Esophagus muscularis mucosa (tissue), 3 donors: Measurements from ENCODE around the gene MAD1L1.

ENCODE experiments used
- CTCF ChIP-seq, 3 experiments: fragments of 200-600 bp in 2 of 3; fragments of 450-650 bp in 1 of 3; sonication (generic) in 2 of 3; IDR thresholded peaks; one replicate each; pipeline ENCODE4 v1.5.1; 2017 to 2019; ENCODE audit warnings: antibody characterized with exemption in 3 of 3, mild to moderate bottlenecking in 2 of 3, moderate library complexity in 1 of 3
- POLR2A ChIP-seq: fragments of 450-650 bp; IDR thresholded peaks from one replicate; pipeline ENCODE4 v1.6.1; 2017; ENCODE audit warnings: antibody characterized with exemption, moderate library complexity, mild to moderate bottlenecking, low read depth
- POLR2AphosphoS5 ChIP-seq, 2 donors: sonication (generic); formaldehyde crosslinking; IDR thresholded peaks; one replicate each; pipeline ENCODE4 v1.6.1; 2017; ENCODE audit warnings: antibody characterized with exemption in 2 of 2

- TF ChIP-seq CTCF (IDR thresholded peaks at IDR 0.05) (no peak), POLR2A (no peak), POLR2AphosphoS5 (IDR thresholded peaks at IDR 0.05) (no peak)
These were observed 385.3 kb downstream of the MAD1L1 start for GRCh38 chr7:1847260-1848001.
